VCaP (cell line): ENCODE data around the gene REXO2.

Experiments used
- H3K27ac ChIP-seq: fragments of 450-650 bp; 2 replicates; pipeline ENCODE4 v1.5.1; 2017
- TF ChIP-seq, protein P1 (sequence below): fragments of 450-650 bp; conservative IDR thresholded peaks from 2 replicates; pipeline ENCODE4 v1.5.1; 2017; ENCODE audit warnings: mild to moderate bottlenecking, moderate library complexity

The REXO2 gene

DNA sequence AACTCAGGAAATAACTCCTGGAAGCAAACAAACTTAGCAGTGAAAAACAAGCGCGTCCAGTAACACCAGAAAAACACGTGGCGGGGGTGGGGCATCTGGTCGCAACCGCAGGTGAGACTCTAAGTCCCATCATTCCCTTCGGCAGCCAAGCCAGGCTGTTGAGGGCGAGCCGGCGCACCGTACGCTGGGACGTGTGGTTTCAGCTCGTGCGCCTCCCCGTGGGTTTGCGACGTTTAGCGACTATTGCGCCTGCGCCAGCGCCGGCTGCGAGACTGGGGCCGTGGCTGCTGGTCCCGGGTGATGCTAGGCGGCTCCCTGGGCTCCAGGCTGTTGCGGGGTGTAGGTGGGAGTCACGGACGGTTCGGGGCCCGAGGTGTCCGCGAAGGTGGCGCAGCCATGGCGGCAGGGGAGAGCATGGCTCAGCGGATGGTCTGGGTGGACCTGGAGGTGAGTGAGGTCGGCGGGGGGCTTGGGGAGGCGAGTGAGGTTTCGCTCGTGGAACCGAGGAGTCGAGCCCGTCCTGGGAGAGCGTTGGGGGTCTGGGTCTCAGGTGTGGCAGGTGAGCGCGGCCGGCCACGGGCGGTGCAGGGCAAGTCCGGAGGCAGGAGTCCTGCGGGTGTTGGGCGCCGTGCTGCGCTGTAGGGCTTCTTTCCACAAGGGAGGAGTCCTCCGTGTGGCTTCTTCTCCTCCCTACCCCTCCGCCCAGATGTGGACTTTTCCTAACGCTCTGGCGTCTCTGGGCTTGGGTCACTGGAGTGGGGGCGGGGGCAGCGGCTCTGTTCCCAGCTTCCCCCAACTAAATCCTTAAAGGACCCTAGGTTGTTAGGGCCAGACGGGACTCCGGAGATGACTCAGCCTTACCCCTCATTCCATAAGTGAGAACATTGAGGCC, at the start of gene REXO2:
Gene REXO2 (plus strand): TSS at position 239 of the 892 bp plus-strand sequence. CDS start 62 bp downstream, at position 301.
- H3K27ac ChIP-seq = peak within 1 kb of the TSS; percentile 97
- TF ChIP-seq, protein P1, sequence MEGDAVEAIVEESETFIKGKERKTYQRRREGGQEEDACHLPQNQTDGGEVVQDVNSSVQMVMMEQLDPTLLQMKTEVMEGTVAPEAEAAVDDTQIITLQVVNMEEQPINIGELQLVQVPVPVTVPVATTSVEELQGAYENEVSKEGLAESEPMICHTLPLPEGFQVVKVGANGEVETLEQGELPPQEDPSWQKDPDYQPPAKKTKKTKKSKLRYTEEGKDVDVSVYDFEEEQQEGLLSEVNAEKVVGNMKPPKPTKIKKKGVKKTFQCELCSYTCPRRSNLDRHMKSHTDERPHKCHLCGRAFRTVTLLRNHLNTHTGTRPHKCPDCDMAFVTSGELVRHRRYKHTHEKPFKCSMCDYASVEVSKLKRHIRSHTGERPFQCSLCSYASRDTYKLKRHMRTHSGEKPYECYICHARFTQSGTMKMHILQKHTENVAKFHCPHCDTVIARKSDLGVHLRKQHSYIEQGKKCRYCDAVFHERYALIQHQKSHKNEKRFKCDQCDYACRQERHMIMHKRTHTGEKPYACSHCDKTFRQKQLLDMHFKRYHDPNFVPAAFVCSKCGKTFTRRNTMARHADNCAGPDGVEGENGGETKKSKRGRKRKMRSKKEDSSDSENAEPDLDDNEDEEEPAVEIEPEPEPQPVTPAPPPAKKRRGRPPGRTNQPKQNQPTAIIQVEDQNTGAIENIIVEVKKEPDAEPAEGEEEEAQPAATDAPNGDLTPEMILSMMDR = peak; percentile 28

DNA sequence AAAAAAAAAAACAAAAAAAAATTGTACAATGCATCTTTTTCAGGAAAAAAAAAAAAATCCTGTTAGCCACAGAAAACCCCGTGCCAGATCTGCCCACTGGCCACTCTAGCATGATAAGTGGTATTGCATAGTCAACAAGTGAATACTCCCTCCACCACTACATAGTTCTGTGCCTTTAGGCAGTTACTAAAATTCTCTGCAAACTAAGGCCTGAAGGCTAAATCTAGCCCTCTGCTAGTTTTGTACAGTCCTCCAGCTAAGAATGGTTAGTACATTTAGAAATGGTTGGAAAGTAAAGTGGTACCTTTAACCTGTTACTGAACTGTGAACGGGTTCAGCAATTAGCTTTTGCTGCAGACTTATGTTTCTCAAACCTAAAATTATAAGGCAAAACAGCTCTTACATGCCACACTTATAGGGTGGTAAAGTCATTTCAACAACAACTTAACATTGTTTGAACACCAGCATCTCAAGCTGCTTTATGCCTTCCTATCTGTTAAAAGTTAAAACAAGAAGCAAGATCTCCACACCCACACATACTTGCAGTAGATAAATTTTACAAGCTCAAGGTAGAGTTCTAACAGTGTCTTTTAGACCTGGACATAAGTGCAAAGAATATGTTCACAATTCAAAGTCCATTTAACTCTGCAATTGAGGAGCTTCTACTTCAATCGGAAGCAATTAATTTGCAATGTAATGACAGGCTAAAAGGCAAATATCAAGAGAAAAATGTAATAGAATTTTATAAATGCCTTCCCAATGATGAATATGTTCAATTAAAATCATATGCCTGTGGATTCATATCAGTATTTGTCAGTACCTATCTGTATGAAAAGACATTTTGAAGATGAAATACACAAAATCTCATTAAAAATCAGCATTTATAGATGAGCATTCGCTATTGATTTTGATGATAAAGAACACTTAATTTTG, 46.3 kb upstream of the REXO2 start:
- H3K27ac ChIP-seq = no peak overlapping the region
- TF ChIP-seq, protein P1 = no peak

DNA sequence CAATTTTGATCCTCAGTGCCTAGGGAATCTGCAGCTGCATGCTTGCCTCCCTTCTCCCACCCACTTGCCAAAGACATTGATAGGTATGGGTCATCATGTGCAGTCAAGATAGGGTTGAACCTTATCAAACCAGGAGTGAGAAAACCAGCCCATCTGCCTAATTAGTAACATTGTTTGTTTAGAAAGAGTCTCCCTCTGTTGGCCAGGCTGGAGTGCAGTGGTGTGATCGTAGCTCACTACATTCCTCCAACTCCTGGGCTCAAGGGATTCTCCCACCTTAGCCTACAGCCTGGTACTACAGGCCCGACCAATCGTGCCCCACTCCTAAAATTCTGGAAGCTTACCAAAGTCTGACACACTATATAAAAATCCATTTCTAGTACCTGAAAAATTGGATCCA, 43.5 kb upstream of the REXO2 start:
- TF ChIP-seq, protein P1 = peak; percentile 53; the same call in 1 of the 2 replicates
- H3K27ac ChIP-seq = no peak overlapping the region

DNA sequence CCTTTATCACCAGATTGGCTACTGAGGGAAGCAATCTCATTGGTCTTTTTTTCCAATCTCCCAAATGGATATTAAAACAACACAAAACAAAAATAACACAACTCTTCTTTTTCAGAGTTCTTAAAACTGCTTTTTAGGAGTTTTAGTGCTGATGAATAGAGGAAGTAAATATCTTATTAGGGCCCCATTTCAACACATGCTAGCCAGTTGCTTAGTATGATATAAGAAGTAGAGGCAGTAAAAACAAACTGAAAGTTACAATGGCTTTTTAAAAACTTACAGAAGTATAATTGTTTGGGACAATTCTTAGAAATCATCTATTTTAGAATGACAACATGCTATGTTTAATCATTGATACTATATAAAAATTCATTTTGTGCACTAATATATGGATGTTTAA, 42.4 kb upstream of the REXO2 start:
- H3K27ac ChIP-seq = no peak overlapping the region
- TF ChIP-seq, protein P1 = no peak

DNA sequence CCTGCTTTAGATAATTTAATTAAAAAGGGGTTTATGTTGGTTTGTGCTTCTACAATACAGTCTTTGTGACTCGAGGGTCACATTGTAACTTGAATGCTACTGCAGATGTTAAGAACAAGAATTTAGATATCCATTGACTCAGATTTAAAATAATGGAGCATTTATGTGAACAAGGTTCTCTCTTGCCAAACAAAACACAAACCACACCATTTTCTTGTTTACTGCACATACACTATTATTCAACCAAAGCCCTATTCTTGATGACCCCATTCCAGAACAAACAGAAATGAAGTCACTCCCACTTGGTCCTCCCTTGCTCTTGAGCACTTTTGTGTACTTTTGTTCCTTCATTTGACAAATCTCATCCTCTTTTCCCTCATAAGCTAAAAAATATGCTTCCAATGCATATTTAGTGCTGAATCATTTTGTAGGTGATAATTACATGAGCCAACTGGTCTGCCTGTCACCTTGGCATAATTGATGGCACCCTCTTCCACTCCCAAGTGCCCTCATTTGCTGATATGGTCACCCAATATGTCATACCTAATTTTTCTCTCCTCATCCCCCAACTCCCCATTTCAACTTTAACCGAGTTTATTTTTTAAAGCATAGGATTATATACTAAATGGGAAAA, 41.8 kb upstream of the REXO2 start:
- no peak overlapping the region for H3K27ac ChIP-seq
- TF ChIP-seq, protein P1 = no peak

DNA sequence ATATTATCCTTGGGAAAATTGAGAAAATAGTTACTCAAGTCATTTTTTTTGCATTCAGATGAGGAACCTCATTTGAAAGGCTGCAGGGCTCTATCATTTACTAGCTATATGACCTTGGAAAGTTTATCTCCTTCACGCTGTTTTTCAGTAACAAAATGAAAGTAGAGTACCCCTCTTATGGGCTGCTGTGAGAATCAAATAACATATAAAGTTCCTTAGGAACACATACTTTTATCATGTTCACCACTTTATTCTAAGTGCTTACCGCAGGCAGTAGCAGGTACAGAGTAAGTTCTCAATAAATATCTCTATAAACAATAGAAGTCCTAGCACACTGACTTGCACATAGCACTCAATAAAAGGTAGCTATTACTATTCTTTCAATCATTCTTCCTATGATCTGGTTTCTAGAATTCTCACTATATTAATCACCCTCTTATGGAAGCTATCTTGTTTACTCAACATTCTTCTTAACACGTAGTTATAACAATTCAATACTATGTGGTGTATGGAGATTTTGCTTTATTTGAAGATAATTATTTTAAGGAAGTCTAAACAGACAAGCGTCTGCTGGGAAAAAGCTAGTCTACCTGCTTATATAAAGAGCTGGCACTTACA, 40.9 kb upstream of the REXO2 start:
- H3K27ac ChIP-seq = peak overlapping the region; percentile 98
- TF ChIP-seq, protein P1 = no peak
